ENCODE data around the gene ASIC3. TPM values are rescaled to one million over a fixed set of nuclear protein-coding genes. Genes with fewer than 3 reads are reported as not detected.

Gene ASIC3
- total RNA-seq, 4 donors from 2014 or later: 1.3 to 2.9 (median 2.1) TPM

DNA sequence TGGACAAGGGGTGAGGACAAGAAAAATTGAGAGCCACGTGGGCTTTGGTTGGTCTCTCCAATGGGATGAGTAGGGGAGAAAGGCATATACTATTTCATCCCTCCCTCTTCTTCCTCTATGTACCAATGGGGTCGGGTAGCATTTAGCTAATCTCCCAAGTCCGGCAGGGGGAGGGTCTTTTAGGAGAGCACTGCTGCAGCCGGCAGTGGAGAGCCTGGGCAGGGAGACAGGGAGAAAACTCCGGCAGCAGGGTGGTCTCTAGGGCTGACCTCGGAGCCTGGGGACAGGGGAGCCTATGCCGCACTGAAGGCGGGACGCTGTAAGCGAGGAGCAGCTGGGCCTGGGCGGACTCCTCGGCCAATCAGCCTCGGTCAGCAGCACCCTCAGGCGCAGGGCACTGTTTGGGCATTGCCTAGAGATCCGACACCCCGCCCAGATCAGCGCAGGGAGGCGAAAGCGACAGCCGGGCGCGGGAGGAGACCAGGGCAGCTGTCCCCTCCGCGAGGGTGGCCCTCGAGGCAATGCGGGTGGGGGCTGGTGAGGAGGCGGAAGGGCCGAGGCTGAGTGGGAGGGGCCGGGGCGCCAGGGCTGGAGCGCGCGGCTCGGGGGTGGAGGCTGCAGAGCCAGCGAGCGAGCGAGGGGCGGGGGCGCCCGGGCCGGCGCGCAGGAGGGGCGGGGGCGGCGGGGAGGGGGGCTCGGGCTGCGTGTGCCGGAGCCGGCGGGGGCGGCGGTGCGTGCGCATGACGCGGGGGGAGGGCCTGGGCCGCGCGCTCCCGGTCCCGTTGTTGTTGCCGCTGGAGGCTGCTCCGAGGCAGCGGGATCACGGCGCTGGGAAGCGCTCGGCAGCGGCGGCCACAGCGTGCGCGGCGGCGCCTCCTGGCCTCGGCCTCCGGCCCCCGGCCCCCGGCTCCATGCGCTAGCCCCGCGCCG, 37.6 kb downstream of the ASIC3 start, which contains the start of gene AGAP3:
Gene AGAP3, plus strand, starts transcription at position 785 of the 930 bp plus-strand sequence. CDS start 267 bp downstream, outside the sequence.
- no peaks in the 10 kb centered on the region for H3K27me3 ChIP-seq
- H3K4me3 ChIP-seq: peak within 1 kb of the TSS; percentile 77 to 89 (median 80)
- H3K36me3 ChIP-seq: peaks cover 0 to 2% (median 0%) of the 10 kb centered on the region in 4 donors
- WGBS: 2% methylated on average over 20 of the region's 84 CpGs
- TF ChIP-seq EP300 (IDR thresholded peaks at IDR 0.05) (no peak), POLR2A (IDR thresholded peaks at IDR 0.05; ENCODE audit: low read depth) (peak; percentile 73), POLR2AphosphoS5 (IDR thresholded peaks at IDR 0.05) (peak; percentile 77 to 93)
- TF ChIP-seq, protein P1, sequence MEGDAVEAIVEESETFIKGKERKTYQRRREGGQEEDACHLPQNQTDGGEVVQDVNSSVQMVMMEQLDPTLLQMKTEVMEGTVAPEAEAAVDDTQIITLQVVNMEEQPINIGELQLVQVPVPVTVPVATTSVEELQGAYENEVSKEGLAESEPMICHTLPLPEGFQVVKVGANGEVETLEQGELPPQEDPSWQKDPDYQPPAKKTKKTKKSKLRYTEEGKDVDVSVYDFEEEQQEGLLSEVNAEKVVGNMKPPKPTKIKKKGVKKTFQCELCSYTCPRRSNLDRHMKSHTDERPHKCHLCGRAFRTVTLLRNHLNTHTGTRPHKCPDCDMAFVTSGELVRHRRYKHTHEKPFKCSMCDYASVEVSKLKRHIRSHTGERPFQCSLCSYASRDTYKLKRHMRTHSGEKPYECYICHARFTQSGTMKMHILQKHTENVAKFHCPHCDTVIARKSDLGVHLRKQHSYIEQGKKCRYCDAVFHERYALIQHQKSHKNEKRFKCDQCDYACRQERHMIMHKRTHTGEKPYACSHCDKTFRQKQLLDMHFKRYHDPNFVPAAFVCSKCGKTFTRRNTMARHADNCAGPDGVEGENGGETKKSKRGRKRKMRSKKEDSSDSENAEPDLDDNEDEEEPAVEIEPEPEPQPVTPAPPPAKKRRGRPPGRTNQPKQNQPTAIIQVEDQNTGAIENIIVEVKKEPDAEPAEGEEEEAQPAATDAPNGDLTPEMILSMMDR (IDR thresholded peaks at IDR 0.05): no peak
- DNase-seq (ENCODE audit: extremely low spot score): peak; percentile 96
- H3K4me1 ChIP-seq: peaks cover 61 to 74% (median 71%) of the 10 kb centered on the region in 4 donors
- intact Hi-C loops (cut with DNase I): no loop called here
- H3K9me3 ChIP-seq: no peaks in the 10 kb centered on the region
- H3K27ac ChIP-seq (replicated peaks in 1 of 4): peak within 1 kb of the TSS; percentile 88 to 93 (median 90)

DNA sequence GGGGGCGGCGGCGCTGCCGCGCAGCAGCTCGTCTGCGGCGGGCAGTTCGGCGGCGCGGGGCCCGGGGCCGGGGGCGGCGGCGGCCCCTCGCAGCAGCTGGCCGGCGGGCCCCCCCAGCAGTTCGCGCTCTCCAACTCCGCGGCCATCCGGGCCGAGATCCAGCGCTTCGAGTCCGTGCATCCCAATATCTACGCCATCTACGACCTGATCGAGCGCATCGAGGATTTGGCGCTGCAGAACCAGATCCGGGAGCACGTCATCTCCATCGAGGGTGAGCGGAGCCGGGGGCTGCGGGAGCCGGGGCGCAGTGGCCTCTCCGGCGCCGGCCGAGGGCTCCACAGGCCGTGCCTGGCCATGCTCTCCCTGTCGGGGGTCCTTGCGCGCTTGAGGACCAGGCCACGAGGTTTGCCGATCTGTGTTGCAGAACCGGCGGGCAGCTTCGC, 38.5 kb downstream of the ASIC3 start:
- no peak for TF ChIP-seq EP300 (IDR thresholded peaks at IDR 0.05)
- TF ChIP-seq POLR2AphosphoS5 (IDR thresholded peaks at IDR 0.05): no peak
- TF ChIP-seq POLR2A (IDR thresholded peaks at IDR 0.05; ENCODE audit: low read depth): no peak
- TF ChIP-seq, protein P1 (IDR thresholded peaks at IDR 0.05): no peak
- Histone ChIP-seq H3K4me1 (peaks cover 61 to 74% (median 71%) of the 10 kb centered on the region in 4 donors), H3K27me3 (no peaks in the 10 kb centered on the region), H3K27ac (replicated peaks in 1 of 4) (peak overlapping the region; percentile 88 to 91 (median 90)), H3K36me3 (peaks cover 0 to under 1% (median 0%) of the 10 kb centered on the region in 4 donors), H3K4me3 (peak overlapping the region; percentile 77 to 89 (median 80)), H3K9me3 (no peaks in the 10 kb centered on the region)
- WGBS: no CpG with 5 or more reads among the region's 56 CpGs
- DNase-seq (ENCODE audit: extremely low spot score): no peak
- intact Hi-C loops (cut with DNase I): no loop called here

- no peak for TF ChIP-seq POLR2A (IDR thresholded peaks at IDR 0.05; ENCODE audit: low read depth)
- TF ChIP-seq, protein P1 (IDR thresholded peaks at IDR 0.05): peak; percentile 35 to 42 (median 40)
- TF ChIP-seq POLR2AphosphoS5 (IDR thresholded peaks at IDR 0.05): peak; percentile 6 to 32
- no peak for TF ChIP-seq EP300 (IDR thresholded peaks at IDR 0.05)
- H3K36me3 ChIP-seq: peaks cover 0 to 7% (median 2%) of the 10 kb centered on the region in 4 donors
- H3K27me3 ChIP-seq: no peaks in the 10 kb centered on the region
- peak overlapping the region; percentile 77 to 89 (median 80) for H3K4me3 ChIP-seq
- no peaks in the 10 kb centered on the region for H3K9me3 ChIP-seq
- peaks cover 60 to 74% (median 71%) of the 10 kb centered on the region in 4 donors for H3K4me1 ChIP-seq
- DNase-seq (ENCODE audit: extremely low spot score): no peak
- intact Hi-C loops (cut with DNase I): no loop called here
- peak overlapping the region; percentile 88 to 91 (median 90) for H3K27ac ChIP-seq (replicated peaks in 1 of 4)
- WGBS: 0% methylated on average over 28 of the region's 70 CpGs
These were observed 39.1 kb downstream of the ASIC3 start for GRCh38 chr7:151087245-151088018.

DNA sequence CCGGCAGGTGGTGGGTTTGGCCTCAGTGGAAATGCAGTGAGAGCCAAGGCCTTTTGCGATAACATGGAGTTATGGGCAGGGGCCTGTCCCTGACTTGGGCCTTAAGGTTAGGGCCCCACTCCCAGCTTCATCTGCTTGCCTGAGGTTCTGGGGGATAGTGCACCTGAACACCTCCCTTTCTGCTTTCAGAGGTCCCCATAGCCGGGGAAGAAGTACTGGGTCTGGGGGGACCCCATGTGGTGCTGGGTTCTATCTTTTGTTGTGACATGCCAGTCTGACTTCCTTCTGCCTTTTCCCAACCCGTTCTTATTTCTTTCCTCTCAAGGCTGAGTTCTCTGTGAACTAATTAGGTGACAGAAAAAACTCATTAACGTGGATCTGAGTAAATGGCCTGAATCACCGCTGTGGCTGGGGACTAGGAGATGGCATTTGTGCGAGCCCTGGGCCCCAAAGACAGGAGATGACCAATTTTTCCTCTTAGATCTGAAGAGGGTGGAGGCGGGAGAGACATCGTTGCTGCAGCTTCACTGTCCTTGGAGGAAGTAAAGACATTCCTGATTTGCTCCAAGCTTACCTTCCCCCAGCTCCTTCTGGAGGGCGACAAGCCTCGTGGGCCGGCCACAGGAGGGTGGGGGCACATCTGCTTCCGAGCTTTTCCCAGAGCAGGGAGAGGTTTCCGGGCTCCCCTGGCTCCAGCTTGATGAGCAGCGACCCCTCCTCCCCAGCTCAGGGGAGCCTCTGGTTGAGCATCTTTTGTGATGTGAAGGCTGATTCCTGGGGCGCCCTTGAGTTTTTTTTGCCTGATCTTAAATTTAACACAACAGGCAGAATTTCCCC, 39.9 kb downstream of the ASIC3 start:
- TF ChIP-seq, protein P1 (IDR thresholded peaks at IDR 0.05): no peak
- no peak for TF ChIP-seq EP300 (IDR thresholded peaks at IDR 0.05)
- no peak for TF ChIP-seq POLR2A (IDR thresholded peaks at IDR 0.05; ENCODE audit: low read depth)
- TF ChIP-seq POLR2AphosphoS5 (IDR thresholded peaks at IDR 0.05): no peak
- intact Hi-C loops (cut with DNase I): no loop called here
- 33% methylated on average over 15 of the region's 16 CpGs for WGBS
- no peak for DNase-seq (ENCODE audit: extremely low spot score)
- no peaks in the 10 kb centered on the region for H3K9me3 ChIP-seq
- peaks cover 0 to 7% (median 2%) of the 10 kb centered on the region in 4 donors for H3K36me3 ChIP-seq
- peaks cover 63 to 77% (median 69%) of the 10 kb centered on the region in 4 donors for H3K4me1 ChIP-seq
- no peaks in the 10 kb centered on the region for H3K27me3 ChIP-seq
- H3K4me3 ChIP-seq: peak overlapping the region; percentile 77 to 89 (median 80)
- H3K27ac ChIP-seq (replicated peaks in 1 of 4): peak overlapping the region; percentile 88 to 91 (median 90)

Data from esophagus muscularis mucosa (tissue), 4 donors.